Brain microvascular endothelial cell (primary cell): Measurements from ENCODE around the gene EXOC7.

Experiments
- DNase-seq: peaks from one replicate; pipeline ENCODE4 v3.0.0-alpha.2; 2020
- H3K27ac ChIP-seq: fragments of 250-450 bp; sonication (Bioruptor Pico); 2 replicates; pipeline ENCODE4 v1.5.1; 2020; ENCODE audit warnings: mild to moderate bottlenecking, moderate library complexity
- H3K27me3 ChIP-seq: fragments of 250-450 bp; sonication (Bioruptor Pico); replicated peaks from 2 replicates; pipeline ENCODE4 v1.5.1; 2020; ENCODE audit warnings: mild to moderate bottlenecking
- H3K36me3 ChIP-seq: fragments of 250-450 bp; sonication (Bioruptor Pico); replicated peaks from 2 replicates; pipeline ENCODE4 v1.5.1; 2020; ENCODE audit warnings: mild to moderate bottlenecking
- H3K4me3 ChIP-seq: 2 replicates; pipeline ENCODE4 v1.5.1; 2011; ENCODE audit warnings: low read depth, mild to moderate bottlenecking, control low read depth, low read length, moderate library complexity
- in situ Hi-C: cut with HindIII; loops from 2 replicates; pipeline ENCODE4 v1.10.0; 2017; ENCODE audit warnings: low sequenced_read_pairs, low pct_ligation_motif_present
- TF ChIP-seq, protein P1 (sequence below): IDR thresholded peaks from 2 replicates; pipeline ENCODE4 v1.5.1; 2011; ENCODE audit warnings: low read depth, mild to moderate bottlenecking, moderate library complexity, low read length, control low read depth, inconsistent platforms; ENCODE audit errors: missing control alignments

EXOC7 gene

DNA sequence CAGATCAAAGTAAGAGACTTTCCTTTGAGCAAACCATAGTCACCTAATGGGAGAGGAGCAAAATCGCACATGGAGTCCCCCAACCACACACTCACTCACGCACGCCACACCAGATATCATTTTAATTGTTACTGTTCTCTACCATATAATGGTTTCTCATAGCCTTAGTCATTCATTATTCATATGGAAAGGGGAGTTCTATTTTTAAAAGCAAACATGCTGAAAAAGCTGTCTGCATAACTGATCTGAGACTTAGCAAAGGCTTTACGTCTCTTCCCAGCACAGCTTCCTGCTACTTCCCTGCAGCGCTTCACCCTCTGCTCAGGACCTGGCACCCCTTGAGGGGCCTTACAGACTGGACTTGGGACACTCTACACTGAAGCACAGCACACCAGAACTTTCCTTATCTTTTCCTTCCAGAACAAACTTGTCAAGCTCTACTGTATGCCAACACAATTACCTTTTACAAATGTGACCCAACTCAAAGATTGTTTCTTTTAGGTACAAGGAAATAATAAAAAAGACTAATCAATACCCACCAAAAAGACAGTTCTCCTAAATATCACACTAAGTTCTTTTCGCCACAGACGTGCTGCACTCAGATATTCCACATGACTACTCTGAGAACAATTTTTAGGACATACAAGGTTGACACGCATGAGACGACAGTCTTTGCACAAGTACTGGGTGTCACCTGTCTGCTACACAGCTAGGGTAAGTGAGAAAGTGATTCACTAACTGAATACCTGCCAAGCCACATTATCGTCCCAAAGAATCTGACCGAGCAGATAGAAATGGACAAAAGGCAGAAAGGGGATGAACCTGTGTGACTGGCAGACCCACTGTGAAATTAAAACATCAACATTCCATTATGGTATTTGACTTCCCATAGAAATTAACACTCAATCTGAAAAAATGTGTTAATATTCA is 52.8 kb downstream of the EXOC7 start:
- in situ Hi-C loops: no loop called here
- Histone ChIP-seq H3K27me3 (no peaks in the 10 kb centered on the region), H3K36me3 (peaks cover 52% of the 10 kb centered on the region)

DNA sequence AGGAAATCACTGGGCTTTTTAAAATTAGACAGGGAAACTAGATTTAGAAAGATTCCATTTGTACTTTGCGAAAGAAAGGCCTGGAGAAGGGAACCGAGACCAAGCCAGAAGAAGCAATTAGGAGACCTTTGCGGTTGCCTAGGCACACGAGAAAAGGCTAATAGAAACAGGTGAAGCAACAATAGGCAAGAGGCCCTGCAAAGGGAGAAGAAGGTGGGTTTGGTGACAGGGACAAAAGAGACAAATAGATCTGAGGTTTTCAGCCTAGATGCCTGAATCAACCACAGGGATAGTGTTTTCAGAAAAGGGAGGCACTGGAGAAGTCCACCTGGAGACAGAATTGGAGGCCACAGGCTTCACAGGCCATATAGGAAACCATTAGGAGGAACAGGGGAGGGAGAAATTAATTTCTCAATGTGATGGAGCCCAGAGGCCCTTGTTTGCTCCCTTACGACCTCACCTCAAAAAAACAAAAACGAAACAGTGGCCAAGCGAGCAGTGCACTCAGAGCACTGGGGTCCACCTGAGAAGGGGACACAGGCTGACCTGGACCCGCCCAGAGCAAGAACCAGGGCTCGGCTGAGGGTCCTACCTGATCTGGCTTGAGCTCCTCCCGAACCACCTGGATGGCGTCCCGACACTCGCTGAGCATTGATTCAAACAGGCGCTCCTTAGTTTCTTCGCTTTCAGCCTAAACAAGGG is 53.6 kb downstream of the EXOC7 start:
- no peak overlapping the region for H3K4me3 ChIP-seq
- no peak for DNase-seq
- H3K27me3 ChIP-seq: no peaks in the 10 kb centered on the region
- TF ChIP-seq, protein P1, sequence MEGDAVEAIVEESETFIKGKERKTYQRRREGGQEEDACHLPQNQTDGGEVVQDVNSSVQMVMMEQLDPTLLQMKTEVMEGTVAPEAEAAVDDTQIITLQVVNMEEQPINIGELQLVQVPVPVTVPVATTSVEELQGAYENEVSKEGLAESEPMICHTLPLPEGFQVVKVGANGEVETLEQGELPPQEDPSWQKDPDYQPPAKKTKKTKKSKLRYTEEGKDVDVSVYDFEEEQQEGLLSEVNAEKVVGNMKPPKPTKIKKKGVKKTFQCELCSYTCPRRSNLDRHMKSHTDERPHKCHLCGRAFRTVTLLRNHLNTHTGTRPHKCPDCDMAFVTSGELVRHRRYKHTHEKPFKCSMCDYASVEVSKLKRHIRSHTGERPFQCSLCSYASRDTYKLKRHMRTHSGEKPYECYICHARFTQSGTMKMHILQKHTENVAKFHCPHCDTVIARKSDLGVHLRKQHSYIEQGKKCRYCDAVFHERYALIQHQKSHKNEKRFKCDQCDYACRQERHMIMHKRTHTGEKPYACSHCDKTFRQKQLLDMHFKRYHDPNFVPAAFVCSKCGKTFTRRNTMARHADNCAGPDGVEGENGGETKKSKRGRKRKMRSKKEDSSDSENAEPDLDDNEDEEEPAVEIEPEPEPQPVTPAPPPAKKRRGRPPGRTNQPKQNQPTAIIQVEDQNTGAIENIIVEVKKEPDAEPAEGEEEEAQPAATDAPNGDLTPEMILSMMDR: no peak
- H3K27ac ChIP-seq: peak overlapping the region; percentile 35
- in situ Hi-C loops: no loop called here
- H3K36me3 ChIP-seq: peaks cover 53% of the 10 kb centered on the region

More for the DNA sequence above, 52.8 kb downstream of the EXOC7 start:
- TF ChIP-seq, protein P1: no peak
- peak overlapping the region; percentile 35 for H3K27ac ChIP-seq
- H3K4me3 ChIP-seq: no peak overlapping the region
- peak; percentile 30 for DNase-seq

DNA sequence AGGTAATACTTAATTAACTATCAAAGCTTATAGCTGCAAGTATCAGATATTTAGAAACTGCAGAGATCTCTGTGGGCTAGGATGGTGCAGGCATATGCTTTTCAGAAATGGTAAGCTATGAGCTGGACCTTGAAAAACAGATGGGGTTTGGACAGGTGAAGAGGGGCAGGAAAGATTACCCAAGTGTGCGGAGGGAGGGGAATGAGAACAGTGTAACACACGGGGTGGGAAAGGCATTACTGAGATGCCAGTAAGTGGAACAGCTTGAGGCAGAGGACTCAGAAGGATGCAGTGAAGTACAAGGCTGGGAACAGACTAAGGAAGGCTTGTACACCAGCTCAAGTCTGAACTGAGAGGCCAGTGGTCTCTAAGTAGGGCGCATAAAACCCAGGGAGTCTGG is 54.3 kb downstream of the EXOC7 start:
- TF ChIP-seq, protein P1: no peak
- H3K27me3 ChIP-seq: no peaks in the 10 kb centered on the region
- H3K4me3 ChIP-seq: no peak overlapping the region
- in situ Hi-C loops: no loop called here
- no peak for DNase-seq
- H3K27ac ChIP-seq: peak overlapping the region; percentile 77
- H3K36me3 ChIP-seq: peaks cover 56% of the 10 kb centered on the region

DNA sequence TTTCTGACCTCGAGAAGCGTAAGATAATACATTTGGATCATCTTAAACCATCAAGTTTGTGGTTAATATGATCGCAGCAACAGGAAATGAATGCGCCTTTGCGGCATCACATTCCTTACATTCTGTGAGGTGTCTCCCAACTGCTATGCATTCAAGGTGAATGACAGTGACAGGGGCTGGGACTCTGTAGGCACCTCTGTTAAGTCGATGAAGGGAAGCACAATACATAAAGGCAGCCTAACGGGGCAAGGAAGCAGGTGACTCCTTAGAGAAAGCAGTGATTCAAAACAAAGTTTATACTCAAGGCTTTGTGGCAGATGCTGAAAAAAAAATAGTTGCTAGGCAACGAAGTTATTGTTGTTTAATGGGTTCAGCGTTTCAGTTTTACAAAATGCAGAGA is 54.9 kb downstream of the EXOC7 start:
- peak; percentile 86 for DNase-seq
- H3K4me3 ChIP-seq: no peak overlapping the region
- H3K36me3 ChIP-seq: peaks cover 57% of the 10 kb centered on the region
- H3K27ac ChIP-seq: peak overlapping the region; percentile 77
- TF ChIP-seq, protein P1: no peak
- H3K27me3 ChIP-seq: no peaks in the 10 kb centered on the region
- in situ Hi-C loops: no loop called here

DNA sequence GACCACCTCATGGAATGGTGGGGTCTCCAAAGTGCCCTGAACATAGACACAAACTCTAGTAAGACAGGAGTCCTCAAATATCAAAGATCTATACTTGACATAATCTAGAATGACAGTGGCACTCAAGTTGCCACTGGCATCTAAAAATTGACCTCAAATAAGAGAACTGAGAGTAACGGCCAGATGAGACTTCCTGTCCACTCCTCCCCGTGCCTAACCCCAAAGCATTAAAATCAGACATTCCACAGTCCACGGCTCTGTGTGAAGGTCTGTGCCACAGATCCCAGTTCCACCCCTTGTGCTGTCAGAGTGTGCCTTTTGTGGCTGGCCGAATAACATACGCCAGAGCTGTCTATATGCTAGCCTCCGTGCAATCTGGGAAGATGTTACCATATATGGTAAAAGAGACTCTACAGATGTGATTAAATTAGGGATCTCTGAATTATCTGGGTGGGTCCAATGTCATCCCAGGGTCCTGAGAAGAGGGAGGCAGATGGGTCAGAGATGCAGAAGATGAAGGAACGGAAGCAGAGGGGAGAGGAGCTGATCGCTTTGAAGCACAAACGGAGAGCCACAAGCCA is 55.5 kb downstream of the EXOC7 start:
- peak; percentile 24 for DNase-seq
- H3K27ac ChIP-seq: peak overlapping the region; percentile 77
- in situ Hi-C loops: no loop called here

More for the DNA sequence above, 55.5 kb downstream of the EXOC7 start:
- Histone ChIP-seq H3K4me3 (no peak overlapping the region), H3K36me3 (peaks cover 60% of the 10 kb centered on the region), H3K27me3 (no peaks in the 10 kb centered on the region)
- TF ChIP-seq, protein P1: no peak
